ENCODE data around the gene NLRP14.
A peak's percentile ranks its signal among the peaks of the same experiment; 100 is the strongest.

NLRP14 gene

GRCh38 chr11:7081441-7081840, 61.2 kb downstream of the NLRP14 start:
- Mint-ChIP-seq H3K27me3 (ENCODE audit: low read depth) (no peaks in the 10 kb centered on the region), H3K9me3 (peaks cover 4% of the 10 kb centered on the region), H3K36me3 (ENCODE audit: low read depth) (no peaks in the 10 kb centered on the region), H3K27ac (no peak overlapping the region), H3K4me3 (no peak overlapping the region), H3K4me1 (no peaks in the 10 kb centered on the region)
- TF ChIP-seq CTCF (IDR thresholded peaks at IDR 0.05; ENCODE audit: unreplicated experiment in 3 of 3) = no peak

GRCh38 chr11:7088921-7089320, 68.6 kb downstream of the NLRP14 start, which contains the start of gene RBMXL2:
Gene RBMXL2 (plus strand): TSS chr11:7088998. CDS start chr11:7089121, 123 bp downstream.
- Mint-ChIP-seq H3K27me3 (ENCODE audit: low read depth) (no peaks in the 10 kb centered on the region), H3K9me3 (no peaks in the 10 kb centered on the region), H3K4me1 (no peaks in the 10 kb centered on the region), H3K27ac (no peak within 1 kb of the TSS), H3K4me3 (no peak within 1 kb of the TSS), H3K36me3 (ENCODE audit: low read depth) (no peaks in the 10 kb centered on the region)
- no peak for TF ChIP-seq CTCF (IDR thresholded peaks at IDR 0.05; ENCODE audit: unreplicated experiment in 3 of 3)

GRCh38 chr11:7089328-7090251, 69.3 kb downstream of the NLRP14 start:
- Mint-ChIP-seq H3K4me1 (no peaks in the 10 kb centered on the region), H3K36me3 (ENCODE audit: low read depth) (no peaks in the 10 kb centered on the region), H3K9me3 (no peaks in the 10 kb centered on the region), H3K27me3 (ENCODE audit: low read depth) (no peaks in the 10 kb centered on the region), H3K4me3 (no peak overlapping the region), H3K27ac (no peak overlapping the region)
- TF ChIP-seq CTCF (IDR thresholded peaks at IDR 0.05; ENCODE audit: unreplicated experiment in 3 of 3) = no peak

GRCh38 chr11:7098235-7098832, 78.1 kb downstream of the NLRP14 start:
- Mint-ChIP-seq H3K27me3 (ENCODE audit: low read depth) (peaks cover 19% of the 10 kb centered on the region), H3K4me3 (no peak overlapping the region), H3K27ac (no peak overlapping the region), H3K4me1 (no peaks in the 10 kb centered on the region), H3K36me3 (ENCODE audit: low read depth) (no peaks in the 10 kb centered on the region), H3K9me3 (no peaks in the 10 kb centered on the region)
- peak; percentile 70 to 86 (median 76) for TF ChIP-seq CTCF (IDR thresholded peaks at IDR 0.05; ENCODE audit: unreplicated experiment in 3 of 3)

GRCh38 chr11:7115780-7116179, 95.5 kb downstream of the NLRP14 start:
- Mint-ChIP-seq H3K9me3 (no peaks in the 10 kb centered on the region), H3K4me3 (no peak overlapping the region), H3K4me1 (no peaks in the 10 kb centered on the region), H3K27me3 (ENCODE audit: low read depth) (peaks cover 6% of the 10 kb centered on the region), H3K36me3 (ENCODE audit: low read depth) (no peaks in the 10 kb centered on the region), H3K27ac (no peak overlapping the region)
- TF ChIP-seq CTCF (IDR thresholded peaks at IDR 0.05; ENCODE audit: unreplicated experiment in 3 of 3) = no peak
